NCI-H2227 treated with DMSO at 0.1 percent for 48 hours (cell line): Measurements from ENCODE around the gene TIMP4.

Experiments
- DNase-seq: peaks from one replicate; lab custom pipeline; 2025; lab: John Stamatoyannopoulos, UW

Gene TIMP4

DNA sequence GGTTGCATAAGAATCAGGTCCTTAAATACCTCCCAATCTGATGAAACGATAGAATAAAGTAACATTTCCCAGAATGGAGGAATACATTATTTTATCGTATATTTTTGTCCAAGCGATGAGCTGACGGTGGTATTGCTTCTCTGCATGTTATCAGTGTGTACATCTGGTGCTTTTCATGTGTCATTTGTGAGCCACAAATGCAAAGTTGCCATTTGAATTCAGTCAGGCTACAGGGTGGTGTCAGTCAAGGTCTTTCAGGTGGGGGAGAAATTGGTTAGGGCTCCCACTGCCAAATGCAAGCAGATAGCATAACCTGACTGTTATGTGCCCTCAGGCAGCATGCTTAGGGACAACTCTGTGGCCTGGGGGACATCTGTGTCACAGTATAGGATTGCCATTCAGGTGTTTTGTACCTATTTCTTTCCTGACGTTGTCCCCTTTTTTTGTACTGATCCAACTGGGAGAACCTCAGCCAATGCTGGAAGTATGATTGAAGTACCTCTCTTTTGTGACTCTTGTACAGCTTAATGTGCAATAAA lies 26.5 kb upstream of the TIMP4 start:
- no peak for DNase-seq

GRCh38 chr3:12184541-12184940 lies 25.8 kb upstream of the TIMP4 start:
- DNase-seq: no peak

GRCh38 chr3:12182687-12183441 lies 24.2 kb upstream of the TIMP4 start:
- no peak for DNase-seq

GRCh38 chr3:12181806-12182205 lies 23.1 kb upstream of the TIMP4 start:
- no peak for DNase-seq

- DNase-seq: no peak
Observed at GRCh38 chr3:12181301-12181700, 22.6 kb upstream of the TIMP4 start.

DNA sequence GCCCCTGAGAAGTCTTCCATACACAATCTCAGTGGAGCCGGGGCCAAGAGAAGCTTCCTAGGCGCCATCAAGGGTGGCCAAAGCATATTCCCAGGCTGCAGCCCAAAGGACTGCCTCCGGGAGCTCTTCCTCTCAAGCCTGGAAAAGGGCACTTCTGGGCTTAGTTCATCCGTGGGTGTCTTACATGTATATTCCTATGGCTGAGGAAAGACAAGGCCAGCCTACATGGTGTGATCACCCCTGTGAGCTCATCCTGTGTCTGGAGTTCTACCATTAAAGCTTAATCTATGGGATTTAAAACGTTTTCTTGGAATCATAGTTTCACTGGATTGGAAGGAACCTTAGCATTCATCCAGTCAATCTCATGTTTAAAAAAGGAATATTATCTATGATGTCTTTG lies 21.9 kb upstream of the TIMP4 start:
- DNase-seq: no peak

DNA sequence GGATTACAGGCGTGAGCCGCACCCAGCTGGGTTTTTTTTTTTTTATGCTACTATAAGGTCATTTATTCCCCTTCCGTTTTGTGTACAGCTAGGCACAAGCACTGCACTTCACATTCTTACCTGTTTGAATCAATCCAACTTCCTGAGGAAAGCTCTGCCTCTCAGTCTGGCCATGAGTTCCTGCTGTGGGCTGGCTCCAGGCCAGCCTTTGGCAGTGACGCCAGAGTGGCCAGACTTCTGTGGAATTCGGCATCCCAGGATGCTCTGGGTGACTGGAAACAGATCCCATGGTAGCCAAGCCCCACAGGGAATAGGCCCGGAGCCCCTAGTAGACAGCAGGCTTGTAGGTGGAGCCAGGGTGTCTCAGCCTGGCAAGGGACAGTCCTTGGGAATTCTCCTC lies 21.5 kb upstream of the TIMP4 start:
- DNase-seq: no peak

GRCh38 chr3:12179441-12179840 lies 20.7 kb upstream of the TIMP4 start:
- no peak for DNase-seq

DNA sequence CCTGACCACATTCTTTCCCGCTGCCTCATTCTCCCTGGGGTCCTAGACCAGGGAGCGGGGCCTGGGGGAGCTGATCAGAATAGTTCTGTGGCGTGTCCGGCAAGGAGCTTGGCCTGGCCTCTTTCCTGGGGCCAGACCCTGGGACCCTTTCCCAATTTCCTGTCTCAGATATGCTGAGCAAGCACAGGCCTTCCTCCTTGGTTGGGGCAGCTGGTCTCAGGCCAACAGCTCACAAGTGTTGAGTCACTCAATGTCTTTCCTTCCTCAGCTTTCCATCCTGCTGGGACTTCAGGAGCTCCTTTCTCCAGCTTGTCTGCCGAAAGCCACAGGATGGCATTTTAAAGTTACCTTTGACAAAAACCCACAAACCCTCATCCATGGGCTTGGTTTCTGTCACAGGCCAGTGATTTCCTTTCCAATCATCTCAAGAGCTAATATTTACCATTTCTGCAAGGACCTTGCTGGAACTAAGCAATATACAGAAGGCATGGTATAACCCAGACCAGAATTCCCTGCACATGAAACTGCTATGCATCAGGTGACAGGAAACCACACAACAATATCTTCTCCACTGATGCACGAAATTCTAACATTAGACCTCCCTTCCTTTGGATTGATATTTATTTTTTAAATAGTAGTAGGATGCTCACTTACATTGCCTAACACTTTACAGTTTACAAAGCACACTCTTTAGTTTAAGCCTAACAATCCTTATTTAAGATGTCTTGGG lies 19.5 kb upstream of the TIMP4 start:
- DNase-seq: no peak

GRCh38 chr3:12177126-12177525 lies 18.4 kb upstream of the TIMP4 start:
- no peak for DNase-seq

DNA sequence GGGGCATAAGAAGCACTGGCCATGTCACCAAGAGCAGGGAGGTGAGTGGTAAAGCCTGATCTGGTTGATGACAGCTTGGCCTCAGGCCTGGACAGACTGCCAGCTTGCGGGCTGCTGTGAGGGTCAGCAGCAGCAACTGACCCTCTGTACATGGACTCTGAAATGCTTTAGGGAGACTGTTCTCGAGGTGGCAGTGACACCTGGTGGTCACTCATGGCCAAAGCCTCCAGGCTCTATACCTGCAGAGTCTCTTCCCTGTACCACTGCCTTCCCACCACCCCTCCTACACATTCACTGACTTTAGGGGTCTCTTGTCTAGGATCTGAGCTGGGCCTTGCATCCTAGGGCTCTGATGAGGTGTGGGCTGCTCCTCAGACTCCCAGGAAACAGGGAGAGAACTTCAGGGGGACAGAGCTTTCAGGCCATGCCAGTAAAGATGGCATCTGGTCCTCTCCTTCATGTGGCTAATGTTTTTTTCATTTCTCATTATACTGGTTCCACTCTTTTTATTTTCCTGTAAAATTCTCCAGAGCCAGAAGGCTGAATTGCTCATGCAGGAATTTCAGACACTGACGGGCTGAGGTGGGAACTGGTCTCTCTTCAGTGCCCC lies 17.2 kb upstream of the TIMP4 start:
- peak; percentile 20 for DNase-seq

DNA sequence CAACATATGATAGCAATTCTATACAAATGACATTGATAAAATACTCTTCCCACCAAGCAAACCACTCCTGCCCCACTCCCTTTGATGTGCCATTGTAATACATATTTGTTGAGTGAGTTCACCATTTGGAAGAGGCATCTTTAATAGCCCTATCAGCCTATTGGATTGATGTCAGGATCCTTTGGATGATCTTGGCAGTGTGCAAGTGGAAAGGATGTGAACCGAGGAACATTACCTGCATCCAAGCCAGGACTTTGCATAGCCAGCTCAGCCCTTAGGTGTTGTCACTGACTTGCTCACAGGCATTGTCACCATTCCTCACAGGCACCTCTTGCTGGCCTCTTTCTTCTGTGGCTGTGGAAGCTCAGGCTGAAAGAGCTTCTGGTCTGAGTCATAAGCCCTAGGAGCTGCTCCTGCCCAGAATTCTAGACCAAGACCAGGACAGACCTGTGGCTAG lies 16.5 kb upstream of the TIMP4 start:
- DNase-seq: no peak

DNA sequence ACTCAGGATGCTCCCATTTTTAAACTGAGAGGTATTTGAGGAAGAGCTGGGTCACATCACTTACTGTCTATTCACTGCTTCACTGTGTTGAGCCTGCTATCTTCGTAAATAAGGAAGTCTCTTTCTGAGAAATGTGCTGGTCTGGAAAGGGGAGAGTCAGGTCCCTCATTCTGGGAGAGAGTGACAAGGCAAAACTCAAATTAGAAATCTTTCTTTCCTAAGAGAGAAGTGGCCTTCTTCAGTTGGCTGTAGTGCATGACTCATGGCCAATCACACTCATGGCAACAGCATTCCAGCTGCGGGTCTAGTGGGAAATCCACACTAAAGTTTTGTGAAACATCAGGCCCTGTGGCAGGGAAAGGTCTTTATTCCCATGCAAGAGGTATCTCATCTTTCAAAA lies 11.5 kb upstream of the TIMP4 start:
- DNase-seq: no peak

DNA sequence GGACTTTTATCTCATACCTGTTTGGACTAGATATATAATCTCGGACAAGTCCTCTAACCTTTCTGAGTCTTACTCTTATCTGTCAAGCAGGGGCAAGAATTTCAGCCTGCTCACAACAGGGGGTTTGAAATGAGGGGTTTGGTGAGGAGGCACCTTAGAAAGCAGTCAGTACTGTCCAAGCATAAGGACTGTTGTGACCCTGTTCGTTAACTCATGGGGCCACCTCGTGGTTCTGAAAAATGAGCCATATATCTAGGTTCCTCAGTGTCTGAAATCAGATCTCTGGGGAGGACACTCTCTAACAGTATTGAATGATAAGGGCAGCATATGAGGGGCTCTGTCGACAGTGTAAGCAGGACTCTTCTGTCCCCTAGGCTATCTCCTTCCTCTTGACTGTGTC lies 7.2 kb upstream of the TIMP4 start:
- DNase-seq: no peak

DNA sequence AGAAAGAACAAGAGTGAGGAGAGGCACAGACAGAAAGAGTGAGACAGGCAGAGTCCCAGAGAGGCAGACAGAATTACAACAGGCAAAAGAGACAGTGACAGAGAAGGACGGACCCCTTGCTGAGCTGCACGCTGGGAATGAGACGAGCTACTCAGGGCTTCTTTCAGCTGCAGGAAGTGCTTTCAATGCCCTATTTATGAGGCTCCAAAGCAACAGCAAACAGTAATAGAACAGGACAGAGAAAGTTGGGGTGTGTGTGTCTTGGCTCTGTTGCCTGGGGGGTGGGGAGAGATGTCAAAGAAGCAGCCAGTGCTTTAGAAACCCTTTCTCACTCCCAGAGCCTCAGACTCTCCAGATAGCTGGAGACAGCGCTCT lies 502 bp upstream of the TIMP4 start:
- DNase-seq: peak; percentile 9

GRCh38 chr3:12157026-12157425 lies 1.7 kb downstream of the TIMP4 start:
- DNase-seq: no peak

DNA sequence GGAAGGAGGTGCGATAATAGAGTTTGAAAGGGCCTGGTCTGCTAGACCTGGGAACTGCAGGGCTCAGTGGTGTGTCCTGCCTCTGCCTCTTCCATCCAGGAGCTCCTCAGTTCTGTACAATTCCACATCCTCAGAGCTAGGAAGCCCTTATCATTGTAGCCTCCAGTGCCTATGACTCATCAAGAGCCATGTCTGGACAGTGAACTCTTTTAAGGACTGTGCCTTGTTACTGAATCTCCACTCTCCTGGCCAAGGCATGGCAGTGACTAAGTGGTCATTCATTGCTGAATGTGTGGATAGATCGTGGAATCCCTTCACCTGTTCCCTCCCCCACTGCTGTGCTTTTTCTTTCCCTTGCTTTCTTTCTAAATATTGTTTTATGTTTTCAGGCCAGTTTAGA lies 2.9 kb downstream of the TIMP4 start:
- DNase-seq: no peak

GRCh38 chr3:12155264-12155663 lies 3.4 kb downstream of the TIMP4 start:
- DNase-seq: no peak

- no peak for DNase-seq
Observed at GRCh38 chr3:12154151-12154550, 4.6 kb downstream of the TIMP4 start.

DNA sequence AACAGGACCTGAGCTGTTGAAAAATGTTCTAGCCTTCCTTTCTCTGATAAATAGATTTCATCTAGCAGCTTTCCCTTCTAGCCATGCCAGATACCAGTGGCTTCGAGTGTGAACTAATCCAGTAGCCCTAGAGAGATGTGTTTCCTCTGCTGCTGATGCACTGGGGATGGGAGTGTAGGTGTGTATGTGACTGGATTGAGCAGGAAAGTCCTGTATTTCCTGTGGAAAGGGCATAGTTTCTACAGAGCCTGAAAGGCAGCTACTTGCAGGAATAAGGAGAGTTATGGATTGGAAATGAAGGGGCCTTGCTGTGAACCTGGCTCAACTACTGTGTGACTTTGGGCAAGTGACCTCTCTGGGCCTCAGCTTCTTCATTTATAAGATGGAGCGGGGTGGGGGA lies 8.6 kb downstream of the TIMP4 start:
- no peak for DNase-seq

- no peak for DNase-seq
Observed at GRCh38 chr3:12149029-12149428, 9.7 kb downstream of the TIMP4 start.

DNA sequence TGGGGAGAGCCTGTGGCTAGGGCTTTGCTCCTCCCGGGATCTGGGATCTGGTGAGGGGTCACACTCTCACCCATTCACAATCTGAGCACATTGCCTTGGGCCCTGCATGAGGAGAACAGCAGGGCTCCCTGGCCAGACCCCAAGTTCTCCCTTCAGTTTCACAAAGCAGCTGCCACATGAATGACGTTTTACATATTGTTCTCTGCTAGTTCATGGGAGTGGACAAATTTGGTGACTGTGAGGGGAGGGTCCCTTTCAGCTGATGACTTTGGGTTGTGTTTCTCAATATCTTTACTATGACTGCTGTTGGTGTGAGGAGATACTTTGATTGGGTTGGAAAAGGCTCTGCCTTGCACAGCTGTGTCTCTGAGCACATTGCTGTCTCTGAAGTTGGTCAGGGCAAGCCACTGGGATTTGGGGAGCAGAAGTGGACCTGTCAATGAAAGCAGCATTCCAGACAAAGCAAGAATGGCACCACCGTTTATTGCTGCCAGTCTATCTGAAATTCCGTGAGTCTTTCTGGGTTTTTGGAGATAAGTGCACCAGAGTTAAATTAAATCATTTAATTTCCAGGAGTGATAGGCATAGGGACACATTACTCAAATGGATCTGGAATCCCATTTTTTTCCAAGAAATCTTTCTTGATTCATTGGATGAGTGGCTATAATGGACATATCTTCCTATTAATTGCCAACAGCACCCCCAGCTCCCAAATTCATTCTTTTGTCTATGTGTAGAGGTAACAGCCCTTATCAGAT lies 10.3 kb downstream of the TIMP4 start:
- DNase-seq: no peak
